HT1080 (cell line): ENCODE results near the gene PPP2R5C. TPM values are rescaled to one million over a fixed set of nuclear protein-coding genes. Genes with fewer than 3 reads are reported as not detected.
"Not testable (repeated sequence)": the region's sequence is repeated elsewhere in the genome, so short reads cannot be mapped to it uniquely, and the experiment has no call there.

Experiments used
- DNase-seq: peaks from one replicate; pipeline ENCODE4 v3.0.0-alpha.2; 2015; ENCODE audit warnings: low read depth
- polyA plus RNA-seq, 2 experiments: library from polyadenylated mRNA; depleted of rRNA; stranded (reverse); fragments of >200 nt; gene quantifications; 2 replicates each; pipeline ENCODE4 v1.2.3, GENCODE V29; 2015
- total RNA-seq: library from RNA; depleted of rRNA; stranded (reverse); fragments of >200 nt; shearing (Covaris generic); gene quantifications from 2 replicates; pipeline ENCODE4 v1.2.3, GENCODE V29; 2014; rRNA removed

PPP2R5C gene
- total RNA-seq = 89.3 and 93.2 TPM in 2 replicates
- 109 and 133 TPM in 2 replicates for polyA plus RNA-seq (2015; cell fraction: cytosol; rRNA removed)
- 81.7 and 92.3 TPM in 2 replicates for polyA plus RNA-seq (2015; cell fraction: nucleus; rRNA removed)

DNA sequence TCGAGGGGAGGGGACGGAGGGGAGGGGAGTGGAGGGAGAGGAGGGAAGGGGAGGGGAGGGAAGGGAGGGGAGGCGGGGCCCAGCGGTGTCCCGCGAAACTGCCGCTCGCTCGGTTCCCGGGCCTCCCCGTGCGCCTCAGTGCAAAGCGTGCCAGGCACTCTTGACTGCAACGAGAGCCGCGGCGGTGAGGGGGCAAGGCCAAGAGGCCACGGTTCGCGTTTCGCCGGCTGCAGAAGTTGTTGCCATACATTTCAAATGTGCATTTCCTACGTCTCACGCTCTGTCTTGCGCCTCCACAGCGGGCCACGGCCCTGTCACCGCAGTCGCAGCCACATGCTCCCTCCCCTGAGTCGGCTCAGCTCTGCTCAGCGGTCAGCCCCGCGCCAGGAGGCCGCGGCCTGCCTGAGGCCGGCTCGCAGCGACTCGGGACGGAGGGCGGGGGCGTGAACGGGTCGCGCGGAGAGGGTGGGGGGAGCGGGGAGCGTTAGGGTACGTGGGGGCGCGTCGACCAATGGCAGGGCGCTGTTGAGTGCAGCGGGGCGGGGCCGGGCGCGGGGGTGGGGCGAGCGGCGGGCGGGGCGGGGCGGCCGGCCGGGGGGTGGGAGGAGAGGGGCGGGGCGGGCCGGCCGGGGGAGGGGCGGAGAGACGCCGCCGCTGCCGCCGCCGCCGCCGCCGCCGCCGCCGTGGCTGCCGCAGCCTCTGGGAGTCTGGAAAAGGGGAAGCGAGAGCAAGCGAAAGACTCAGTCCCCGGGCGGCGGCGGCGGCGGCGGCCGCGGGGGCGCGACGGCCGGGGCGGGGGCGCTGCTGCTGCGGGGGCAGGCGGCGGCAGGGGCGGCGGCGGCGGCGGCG lies at the start of gene PPP2R5C:
TSS of gene PPP2R5C (plus strand) at position 678 of the 849 bp plus-strand sequence. CDS start 185 bp downstream, outside the sequence.
- DNase-seq = peak; percentile 55

DNA sequence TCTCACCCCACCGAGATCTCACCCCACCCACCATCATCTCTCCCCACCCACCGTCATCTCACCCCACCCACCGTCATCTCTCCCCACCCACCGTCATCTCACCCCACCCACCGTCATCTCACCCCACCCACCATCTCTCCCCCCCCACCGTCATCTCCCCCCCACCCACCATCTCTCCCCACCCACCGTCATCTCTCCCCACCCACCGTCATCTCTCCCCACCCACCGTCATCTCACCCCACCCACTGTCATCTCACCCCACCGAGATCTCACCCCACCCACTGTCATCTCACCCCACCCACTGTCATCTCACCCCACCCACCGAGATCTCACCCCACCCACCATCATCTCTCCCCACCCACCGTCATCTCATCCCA lies 49.7 kb upstream of the PPP2R5C start:
- DNase-seq = not testable (repeated sequence)

- not testable (repeated sequence) for DNase-seq
These were observed 49.2 kb upstream of the PPP2R5C start for GRCh38 chr14:101712341-101712740.

GRCh38 chr14:101713091-101713490 lies 48.4 kb upstream of the PPP2R5C start:
- DNase-seq = not testable (repeated sequence)

DNA sequence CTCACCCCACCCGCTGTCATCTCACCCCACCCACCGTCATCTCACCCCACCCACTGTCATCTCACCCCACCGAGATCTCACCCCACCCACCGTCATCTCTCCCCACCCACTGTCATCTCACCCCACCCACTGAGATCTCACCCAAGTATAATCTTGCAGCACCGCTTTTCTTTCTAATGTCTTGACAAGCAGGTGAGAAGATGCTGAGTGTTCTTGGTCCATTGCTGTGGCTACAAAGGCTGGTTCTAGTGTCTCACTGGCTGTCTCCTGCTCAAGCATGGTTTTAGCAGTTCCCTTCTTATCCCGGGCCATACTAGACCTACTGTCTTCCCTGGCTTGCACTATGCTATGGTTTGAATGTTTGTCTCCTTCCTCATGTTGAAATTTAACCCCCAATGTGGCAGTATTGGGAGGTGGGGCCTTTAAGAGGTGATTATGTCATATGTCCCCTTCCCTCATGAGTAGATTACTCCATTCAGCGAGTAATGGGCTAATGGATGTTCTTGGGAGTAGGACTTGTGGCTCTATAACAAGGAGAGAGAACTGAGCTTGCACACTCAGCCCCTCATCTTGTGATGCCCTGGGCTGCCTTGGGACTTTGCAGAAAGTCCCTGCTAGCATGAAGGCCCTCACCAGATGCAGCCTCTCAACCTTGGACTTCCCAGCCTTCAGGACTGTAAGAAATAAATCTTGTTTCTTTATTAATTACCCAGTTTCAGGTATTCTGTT lies 47.7 kb upstream of the PPP2R5C start:
- DNase-seq = no peak

DNA sequence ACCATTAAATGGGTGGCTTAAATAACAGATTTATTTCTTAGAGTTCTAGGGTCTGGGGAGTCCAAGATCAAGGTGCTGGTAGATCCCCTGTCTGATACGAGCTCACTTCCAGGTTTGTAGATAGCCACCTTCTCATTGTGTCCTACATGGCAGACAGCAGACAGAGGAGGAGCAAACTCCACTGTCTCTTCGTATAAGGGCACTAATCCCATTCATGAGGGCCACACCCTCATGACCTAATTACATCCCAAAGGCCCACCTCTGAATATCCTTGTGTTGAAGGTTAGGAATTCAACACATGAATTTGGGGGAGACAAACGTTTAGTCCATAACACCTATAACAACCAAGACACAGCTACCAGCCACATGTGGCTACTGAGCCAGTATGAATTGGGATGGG lies 47.1 kb upstream of the PPP2R5C start:
- DNase-seq = no peak

GRCh38 chr14:101715210-101716076 lies 46.1 kb upstream of the PPP2R5C start:
- no peak for DNase-seq

- no peak for DNase-seq
These were observed 45.2 kb upstream of the PPP2R5C start for GRCh38 chr14:101716077-101716950.

DNA sequence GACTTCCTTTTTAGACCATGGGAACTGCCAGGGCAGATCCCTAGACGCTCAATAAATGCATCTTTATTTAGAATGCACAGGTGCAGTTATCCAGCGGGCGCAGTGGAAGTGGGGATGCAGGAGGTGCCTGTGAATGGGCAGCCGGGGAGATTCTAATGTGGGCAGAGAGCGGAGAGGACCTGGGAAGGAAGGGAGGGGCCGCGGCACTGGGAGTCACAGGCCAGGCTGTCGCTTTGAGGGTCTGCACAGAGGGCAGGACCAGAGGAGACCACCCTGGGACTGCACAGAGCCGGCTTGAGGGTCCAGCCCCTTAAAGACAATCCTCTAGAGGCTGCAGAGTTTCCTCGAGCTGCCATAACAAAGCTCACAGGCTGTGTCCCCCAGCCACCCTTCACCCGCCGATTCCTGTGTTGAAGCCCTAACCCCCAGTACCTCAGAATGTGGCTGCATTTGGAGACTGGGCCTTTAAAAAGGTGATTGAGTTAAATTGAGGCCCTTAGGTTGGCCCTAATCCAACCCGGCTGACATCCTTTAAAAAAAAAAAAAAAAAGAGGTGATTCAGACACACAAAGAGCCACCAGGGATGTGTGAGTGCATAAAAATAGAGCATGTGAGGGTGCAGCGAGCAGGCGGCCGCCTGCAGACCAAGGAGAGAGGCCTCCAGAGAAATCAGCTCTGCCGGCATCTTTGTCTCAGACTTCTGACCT lies 44.4 kb upstream of the PPP2R5C start:
- peak; percentile 74 for DNase-seq

DNA sequence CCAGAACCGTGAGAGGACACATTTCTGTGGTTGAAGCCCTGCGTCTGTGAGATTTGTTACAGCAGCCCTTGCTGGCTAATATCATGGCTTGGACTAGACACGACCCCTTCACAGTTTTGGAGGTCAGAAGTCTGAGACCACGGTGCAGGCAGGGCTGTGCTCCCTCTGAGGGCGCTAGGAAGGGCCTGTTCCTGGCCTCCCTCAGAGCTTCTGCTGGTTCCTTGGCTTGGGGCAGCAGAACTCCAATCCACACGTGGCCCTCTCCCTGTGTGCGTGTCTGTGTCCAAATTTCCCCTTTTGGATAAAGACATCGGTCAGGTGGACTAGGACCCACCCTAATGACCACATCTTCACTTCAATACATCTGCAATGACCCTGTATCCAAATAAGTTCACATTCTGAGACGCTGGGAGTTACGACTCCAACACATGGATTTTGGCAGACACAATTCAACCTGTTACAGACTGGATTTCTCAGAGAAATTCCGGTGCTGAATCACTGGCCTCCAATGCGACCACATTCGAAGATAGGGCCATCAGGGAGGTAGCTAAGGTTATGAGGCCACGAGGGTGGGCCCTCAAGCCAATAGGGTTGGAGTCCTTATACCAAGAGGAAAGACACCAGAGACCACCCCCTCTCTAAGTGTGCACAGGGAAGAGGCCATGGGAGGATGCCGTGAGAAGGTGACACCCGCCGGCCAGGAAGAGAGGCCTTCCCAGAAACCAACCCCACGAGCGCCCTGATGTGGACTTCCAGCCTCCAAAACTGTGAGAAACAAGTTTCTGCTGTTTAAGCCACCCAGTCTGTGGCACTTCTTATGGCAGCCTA lies 43.6 kb upstream of the PPP2R5C start:
- DNase-seq = no peak

DNA sequence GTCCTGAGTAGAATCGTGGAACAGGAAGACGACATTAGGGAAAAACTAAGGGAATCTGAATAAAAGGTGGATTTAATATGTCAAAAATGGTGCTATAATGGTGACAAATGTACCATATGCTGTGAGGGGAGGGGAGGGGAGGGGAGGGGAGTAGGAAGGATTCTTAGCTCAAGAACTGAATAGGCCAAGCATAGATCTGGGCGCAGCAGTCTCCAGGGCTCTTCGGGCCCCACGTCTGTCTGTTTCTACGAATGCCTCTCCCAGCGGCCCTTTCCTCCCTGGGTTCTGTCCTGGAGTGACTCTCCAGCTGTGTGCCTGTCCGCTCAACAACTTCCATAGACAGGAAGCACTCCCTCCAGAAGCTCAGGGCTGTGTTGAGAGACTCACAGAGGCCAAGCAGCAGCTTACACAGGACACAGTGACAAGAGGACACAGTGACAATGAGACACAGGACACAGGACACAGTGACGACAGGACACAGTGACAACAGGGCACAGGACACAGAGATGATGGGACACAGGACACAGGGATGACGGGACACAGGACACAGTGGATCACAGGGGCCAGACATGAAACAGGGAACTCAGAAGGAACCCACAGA lies 42.4 kb upstream of the PPP2R5C start:
- DNase-seq = no peak

- DNase-seq = no peak
These were observed 41.8 kb upstream of the PPP2R5C start for GRCh38 chr14:101719708-101720107.

DNA sequence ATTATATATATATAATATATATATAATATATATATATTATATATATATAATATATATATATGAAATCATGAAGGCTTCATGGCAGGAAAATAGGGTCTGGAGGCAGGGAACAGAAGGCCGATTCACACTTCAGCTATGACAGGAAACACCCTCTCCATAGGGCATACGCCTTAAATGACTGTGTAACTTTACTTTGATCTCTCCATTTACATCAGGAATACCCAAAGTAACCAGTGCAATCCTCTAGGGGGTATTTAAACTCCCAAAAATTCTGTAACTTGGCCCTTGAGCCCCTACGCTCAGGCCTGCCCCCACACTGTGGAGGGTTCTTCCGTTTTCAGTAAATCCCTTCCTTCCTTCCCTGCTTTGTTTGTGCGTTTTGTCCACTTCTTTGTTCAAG lies 40.4 kb upstream of the PPP2R5C start:
- peak; percentile 23 for DNase-seq

GRCh38 chr14:101721951-101722661 lies 39.4 kb upstream of the PPP2R5C start:
- DNase-seq = peak; percentile 98

DNA sequence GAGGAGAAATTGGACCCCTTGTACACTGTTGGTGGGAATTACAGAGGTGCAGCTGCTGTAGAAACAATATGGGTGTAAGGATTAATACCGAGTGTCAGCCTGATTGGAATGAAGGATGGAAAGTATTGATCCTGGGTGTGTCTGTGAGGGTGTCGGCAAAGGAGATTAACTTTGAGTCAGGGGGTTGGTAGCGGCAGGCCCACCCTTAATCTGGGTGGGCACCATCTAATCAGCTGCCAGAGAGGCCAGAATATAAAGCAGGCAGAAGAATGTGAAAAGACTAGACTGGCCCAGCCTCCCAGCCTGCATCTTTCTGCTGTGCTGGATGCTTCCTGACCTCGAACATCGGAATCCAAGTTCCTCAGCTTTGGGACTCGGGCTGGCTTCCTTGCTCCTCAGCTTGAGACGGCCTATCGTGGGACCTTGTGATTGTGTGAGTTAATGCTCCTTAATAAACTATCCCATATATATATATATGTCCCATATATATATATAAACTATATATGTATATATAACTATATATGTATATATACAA lies 38.4 kb upstream of the PPP2R5C start:
- DNase-seq = no peak

GRCh38 chr14:101725652-101726051 lies 35.9 kb upstream of the PPP2R5C start:
- DNase-seq = not testable (repeated sequence)

DNA sequence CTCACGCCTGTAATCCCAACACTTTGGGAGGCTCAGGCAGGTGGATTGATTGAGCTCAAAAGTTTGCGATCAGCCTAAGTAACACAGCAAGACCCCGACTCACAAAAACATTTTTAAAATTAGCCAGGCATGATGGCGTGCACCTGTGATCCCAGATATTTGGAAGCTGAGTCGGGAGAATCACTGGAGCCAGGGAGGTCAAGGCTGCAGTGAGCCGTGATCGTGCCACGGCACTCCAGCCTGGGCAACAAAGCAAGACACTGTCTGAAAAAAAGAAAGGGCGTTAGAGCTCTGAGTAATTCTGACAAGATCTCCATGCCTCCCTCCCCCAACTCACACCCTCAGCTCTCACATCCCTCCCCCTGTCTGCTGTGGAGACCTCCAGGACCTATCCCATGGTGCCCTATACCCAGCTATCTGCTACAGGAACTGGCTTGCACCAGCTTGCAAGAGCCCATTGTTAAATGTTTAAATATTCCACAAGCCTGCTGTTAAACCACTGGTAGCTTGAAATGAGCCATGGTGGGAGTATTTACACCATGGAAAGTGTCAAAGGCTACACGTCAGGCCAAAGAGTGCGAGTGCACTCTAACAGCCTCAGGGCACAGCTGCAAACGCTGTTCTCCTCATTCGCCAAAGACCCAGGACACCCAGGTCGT lies 35.1 kb upstream of the PPP2R5C start:
- DNase-seq = no peak
